GM13976 (cell line): Measurements from ENCODE around the gene SCGB1D1.
A peak's percentile ranks its signal among the peaks of the same experiment; 100 is the strongest.

Source experiments
- DNase-seq: peaks from one replicate; pipeline ENCODE4 v3.0.0; 2012; ENCODE audit warnings: low spot score
- CTCF ChIP-seq: IDR thresholded peaks from 2 replicates; pipeline ENCODE4 v1.5.1; 2012; ENCODE audit warnings: borderline replicate concordance, mild to moderate bottlenecking; ENCODE audit not compliant: insufficient read depth; ENCODE audit errors: extremely low read depth, missing control alignments, control extremely low read depth
- in situ Hi-C: fragments of 300-500 bp; cut with MboI; formaldehyde crosslinking; loops from one replicate; pipeline ENCODE4 v1.12.0; 2022; ENCODE audit warnings: low sequenced_read_pairs, mixed read lengths, inconsistent platforms; ENCODE audit not compliant: unreplicated experiment

SCGB1D1 gene

GRCh38 chr11:62217191-62217748 lies 27.3 kb downstream of the SCGB1D1 start:
- in situ Hi-C loops: no loop called here

GRCh38 chr11:62221498-62221897 lies 31.5 kb downstream of the SCGB1D1 start:
- DNase-seq: no peak
- TF ChIP-seq CTCF: no peak
- in situ Hi-C loops: no loop called here

More at GRCh38 chr11:62217191-62217748, 27.3 kb downstream of the SCGB1D1 start:
- TF ChIP-seq CTCF: peak; percentile 12
- DNase-seq: no peak

- DNase-seq: no peak
- in situ Hi-C loops: no loop called here
- TF ChIP-seq CTCF: no peak
Observed at GRCh38 chr11:62223095-62223494, 33.1 kb downstream of the SCGB1D1 start.

GRCh38 chr11:62233730-62234129 lies 43.7 kb downstream of the SCGB1D1 start:
- DNase-seq: no peak
- in situ Hi-C loops: no loop called here

GRCh38 chr11:62236187-62236586 lies 46.2 kb downstream of the SCGB1D1 start:
- in situ Hi-C loops: no loop called here
- no peak for DNase-seq
- TF ChIP-seq CTCF: no peak

More at GRCh38 chr11:62233730-62234129, 43.7 kb downstream of the SCGB1D1 start:
- TF ChIP-seq CTCF: no peak

- no peak for DNase-seq
- in situ Hi-C loops: no loop called here
- no peak for TF ChIP-seq CTCF
Observed at GRCh38 chr11:62237499-62237898, 47.5 kb downstream of the SCGB1D1 start.

GRCh38 chr11:62238151-62238550 lies 48.1 kb downstream of the SCGB1D1 start:
- no peak for DNase-seq
- TF ChIP-seq CTCF: no peak
- in situ Hi-C loops: no loop called here
